Measurements from ENCODE around the gene PRPF19. TPM values are rescaled to one million over a fixed set of nuclear protein-coding genes. Genes with fewer than 3 reads are reported as not detected.

Gene PRPF19
- total RNA-seq, 1 donor from 2014 or later, result 70.6 TPM

GRCh38 chr11:60905551-60906113, 753 bp downstream of the PRPF19 start:
- DNase-seq (ENCODE audit: low spot score), result no peak

GRCh38 chr11:60905047-60905446, 1.3 kb downstream of the PRPF19 start:
- no peak for DNase-seq (ENCODE audit: low spot score)

DNA sequence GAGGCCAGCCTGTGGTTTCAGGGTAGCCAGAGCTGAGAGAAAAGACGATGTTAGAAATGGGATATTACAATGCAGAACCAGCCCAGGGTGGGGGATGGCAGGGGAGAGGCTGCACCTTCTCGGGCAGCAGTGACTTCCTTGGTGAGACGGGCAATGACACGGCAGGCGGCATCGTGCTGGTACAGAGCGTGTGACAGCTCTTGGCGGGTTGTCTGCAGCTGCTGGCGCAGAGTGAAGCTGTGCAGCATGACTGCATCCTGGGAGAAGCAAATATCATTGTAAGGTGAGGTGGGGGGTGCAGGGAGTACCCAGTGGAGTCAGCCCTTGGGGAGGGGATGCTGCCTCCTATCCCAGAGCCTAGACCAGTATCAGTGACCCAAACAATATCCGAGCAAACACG, 3.8 kb downstream of the PRPF19 start:
- DNase-seq (ENCODE audit: low spot score), result no peak

GRCh38 chr11:60900673-60901404, 5.5 kb downstream of the PRPF19 start:
- DNase-seq (ENCODE audit: low spot score), result no peak

- no peak for DNase-seq (ENCODE audit: low spot score)
These were observed 6.4 kb downstream of the PRPF19 start for GRCh38 chr11:60899977-60900376.

GRCh38 chr11:60899046-60899936, 7.1 kb downstream of the PRPF19 start:
- DNase-seq (ENCODE audit: low spot score), result peak; percentile 48

GRCh38 chr11:60897496-60897895, 8.9 kb downstream of the PRPF19 start:
- DNase-seq (ENCODE audit: low spot score), result no peak

DNA sequence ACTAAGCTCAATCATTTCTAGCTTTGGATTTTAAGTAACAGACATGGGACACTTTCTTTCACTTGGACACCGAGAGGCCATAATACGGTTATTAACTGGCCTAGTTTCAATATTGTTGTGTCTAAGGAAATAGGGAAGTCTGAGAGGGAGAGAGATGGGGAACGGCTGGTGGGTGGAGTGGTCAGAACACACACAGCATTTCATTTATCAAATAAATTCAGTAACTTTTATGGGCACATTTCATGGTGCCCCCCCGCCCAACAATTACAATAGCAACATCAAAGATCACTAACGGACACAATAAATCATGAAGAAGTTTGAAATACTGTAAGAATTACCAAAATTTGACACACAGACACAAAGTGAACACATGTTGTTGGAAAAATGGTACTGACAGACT, 10.7 kb downstream of the PRPF19 start:
- DNase-seq (ENCODE audit: low spot score), result no peak

DNA sequence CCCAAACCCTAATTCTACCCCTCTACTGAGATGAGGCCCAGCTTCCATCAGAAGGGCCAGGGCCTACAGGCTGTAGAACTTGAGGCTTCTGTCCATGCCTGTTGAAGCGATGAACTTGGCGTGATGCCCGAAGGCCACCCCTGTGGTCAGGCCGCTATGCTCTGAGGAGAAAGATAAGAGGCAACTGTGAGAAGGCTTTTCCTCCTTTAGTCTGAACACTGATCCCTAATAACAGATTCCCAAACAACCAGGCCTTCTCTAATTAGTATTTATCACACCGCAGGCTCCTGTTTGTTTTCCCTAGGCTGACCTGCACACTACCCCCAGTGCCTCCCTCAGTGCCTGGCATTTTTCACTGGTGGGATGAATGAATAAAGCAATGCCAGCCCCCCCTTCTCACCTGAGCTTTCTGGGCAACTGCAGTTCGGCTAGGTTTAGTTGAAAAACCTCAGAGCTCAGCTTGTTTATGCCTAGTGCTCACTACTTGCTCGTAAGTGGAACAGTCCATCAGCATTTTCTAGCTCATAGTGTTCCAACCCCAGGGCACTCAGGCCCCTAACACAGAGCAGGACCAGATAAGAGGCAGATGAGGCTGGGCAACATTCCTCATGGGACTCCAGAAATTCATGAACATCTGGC, 15.2 kb downstream of the PRPF19 start:
- DNase-seq (ENCODE audit: low spot score), result no peak

- DNase-seq (ENCODE audit: low spot score), result no peak
These were observed 15.7 kb downstream of the PRPF19 start for GRCh38 chr11:60890696-60891095.

GRCh38 chr11:60889869-60890311, 16.5 kb downstream of the PRPF19 start:
- DNase-seq (ENCODE audit: low spot score), result no peak

DNA sequence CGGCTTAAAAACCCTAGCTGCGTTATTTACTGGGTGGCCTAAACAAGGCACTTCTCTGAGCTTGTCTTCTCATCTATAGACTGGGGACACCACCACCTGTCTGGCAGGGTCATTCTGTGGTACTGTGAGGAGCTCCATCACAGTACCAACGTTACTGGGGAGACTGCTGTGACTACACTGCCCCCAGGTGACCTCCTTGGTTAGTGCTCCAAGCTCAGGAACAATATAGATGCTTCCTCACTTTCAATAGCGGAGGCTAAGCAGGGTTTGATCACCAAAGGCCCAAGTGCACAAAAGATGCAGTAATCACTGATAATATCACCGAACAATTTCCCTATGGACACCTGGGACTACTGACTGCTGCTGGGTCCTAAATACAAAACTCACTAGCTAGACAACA, 18.8 kb downstream of the PRPF19 start:
- peak; percentile 32 for DNase-seq (ENCODE audit: low spot score)

DNA sequence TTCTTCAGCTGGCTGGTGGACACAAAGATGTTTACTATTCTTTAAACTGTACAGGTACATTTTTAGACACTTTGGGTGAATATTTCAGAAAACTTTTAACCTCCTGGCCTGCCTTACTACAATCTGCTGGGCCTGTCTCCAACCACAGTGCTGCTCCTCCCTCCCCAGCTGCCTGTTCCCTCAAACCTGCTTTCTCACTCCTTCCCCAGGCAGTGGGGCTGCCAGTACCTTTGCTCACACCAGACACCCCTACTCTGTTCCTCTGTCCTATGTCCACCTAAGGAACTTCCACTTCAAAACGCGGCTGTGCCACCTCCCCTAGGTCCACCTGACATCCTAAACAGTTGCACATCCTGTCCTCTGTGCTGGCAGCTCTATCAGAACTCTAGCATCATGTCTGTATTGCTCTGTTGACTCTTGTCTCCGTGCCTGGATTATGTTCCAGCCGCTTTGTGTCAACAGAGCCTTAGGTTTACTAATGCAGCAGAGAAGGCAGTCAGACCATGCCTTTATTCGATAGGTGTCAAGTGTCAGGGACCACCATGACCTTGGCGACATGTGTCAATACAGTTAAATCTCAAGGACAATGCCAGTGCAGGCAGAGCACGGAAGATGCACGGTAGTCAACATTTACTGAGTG, 25.6 kb downstream of the PRPF19 start:
- DNase-seq (ENCODE audit: low spot score), result no peak

GRCh38 chr11:60879971-60880588, 26.3 kb downstream of the PRPF19 start:
- DNase-seq (ENCODE audit: low spot score), result no peak

DNA sequence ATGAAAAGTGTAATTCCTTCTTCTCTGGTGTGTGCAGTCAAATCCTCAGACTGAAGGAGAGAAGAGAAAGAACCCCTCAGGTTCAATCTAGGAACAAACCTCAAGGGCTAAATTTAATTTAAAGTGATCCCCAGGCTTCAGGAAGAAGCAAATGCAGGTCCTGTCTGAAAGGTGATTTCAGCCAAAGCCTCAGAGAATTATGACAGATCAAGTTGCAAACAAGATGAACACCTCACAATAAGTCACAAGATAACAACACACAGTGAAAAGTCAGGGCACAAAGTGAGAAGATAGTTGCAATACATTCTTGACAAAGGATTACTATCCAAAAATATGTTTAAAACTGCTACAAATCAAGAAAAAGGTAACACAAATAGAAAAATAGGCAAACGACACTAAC, 27.3 kb downstream of the PRPF19 start:
- no peak for DNase-seq (ENCODE audit: low spot score)

GRCh38 chr11:60878245-60879101, 27.9 kb downstream of the PRPF19 start:
- no peak for DNase-seq (ENCODE audit: low spot score)

DNA sequence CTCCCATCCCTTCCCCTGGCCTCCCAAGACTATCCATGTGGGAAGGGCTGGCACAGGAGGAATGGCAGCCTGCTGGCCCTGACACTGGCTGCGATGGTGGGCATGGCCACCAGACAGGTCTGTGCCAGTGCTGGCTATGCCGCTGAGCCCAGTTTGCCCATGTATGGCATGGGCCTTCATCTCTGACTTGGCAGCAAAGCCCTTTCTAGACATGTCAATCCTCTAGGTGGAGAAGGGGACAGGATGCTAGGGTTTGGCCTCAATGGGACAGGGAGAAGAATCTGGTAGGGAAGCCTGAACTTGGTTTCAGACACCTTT, 30.3 kb downstream of the PRPF19 start:
- no peak for DNase-seq (ENCODE audit: low spot score)

DNA sequence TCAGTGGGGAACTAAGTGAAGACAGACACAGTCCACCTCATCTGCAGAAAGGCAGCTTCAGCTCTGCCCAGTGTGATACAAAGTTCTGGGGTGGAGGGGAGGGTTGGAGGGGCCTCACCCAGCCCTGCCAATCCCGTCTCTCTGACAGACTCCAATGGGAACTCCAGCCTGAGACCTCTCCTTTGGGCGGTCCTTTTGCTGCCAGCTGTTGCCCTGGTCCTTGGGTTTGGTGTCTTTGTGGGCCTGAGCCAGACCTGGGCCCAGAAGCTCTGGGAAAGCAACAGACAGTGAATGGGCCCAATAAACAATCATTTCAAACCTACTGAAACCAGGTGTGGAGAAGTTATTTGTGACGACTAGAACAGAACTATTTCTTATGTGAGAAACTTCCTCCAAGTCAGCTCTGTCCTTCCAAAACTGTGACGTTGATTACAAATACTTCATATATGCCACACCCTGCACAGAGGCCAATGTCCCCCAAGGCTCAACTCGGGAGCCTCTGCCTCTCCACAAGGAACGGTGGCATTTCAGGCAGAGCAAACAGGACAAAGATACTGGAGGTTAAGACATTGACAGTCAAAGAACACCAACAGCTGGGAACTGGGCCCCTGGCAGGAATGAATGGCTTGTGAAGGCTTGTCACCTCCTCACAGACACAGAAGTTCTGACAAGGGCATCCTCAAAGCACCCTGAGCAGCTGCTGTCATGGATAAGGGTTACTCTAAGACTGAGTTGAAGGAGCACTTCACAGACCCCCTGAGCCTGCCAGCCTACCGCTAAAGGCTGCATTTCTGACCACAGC, 30.8 kb downstream of the PRPF19 start:
- DNase-seq (ENCODE audit: low spot score), result no peak
